ENCODE results near the gene TAF11.
A peak's percentile ranks its signal among the peaks of the same experiment; 100 is the strongest.
"Not testable (repeated sequence)": the region's sequence is repeated elsewhere in the genome, so short reads cannot be mapped to it uniquely, and the experiment has no call there.

TAF11 gene

GRCh38 chr6:34904990-34905613, 17.3 kb upstream of the TAF11 start:
- DNase-seq, result no peak

- DNase-seq, result no peak
Observed at GRCh38 chr6:34901930-34902329, 14.1 kb upstream of the TAF11 start.

- no peak for DNase-seq
Observed at GRCh38 chr6:34900321-34901031, 12.6 kb upstream of the TAF11 start.

GRCh38 chr6:34899748-34900147, 11.9 kb upstream of the TAF11 start:
- DNase-seq, result not testable (repeated sequence)

- no peak for DNase-seq
Observed at GRCh38 chr6:34897716-34898115, 9.9 kb upstream of the TAF11 start.

GRCh38 chr6:34897130-34897529, 9.3 kb upstream of the TAF11 start:
- no peak for DNase-seq

- DNase-seq, result no peak
Observed at GRCh38 chr6:34894693-34895092, 6.9 kb upstream of the TAF11 start.

GRCh38 chr6:34891296-34891695, 3.5 kb upstream of the TAF11 start:
- no peak for DNase-seq

- DNase-seq, result no peak
Observed at GRCh38 chr6:34890533-34890925, 2.7 kb upstream of the TAF11 start.

GRCh38 chr6:34888874-34889555, 1.2 kb upstream of the TAF11 start, which contains the start of gene ANKS1A:
Gene ANKS1A, plus strand, starts transcription at chr6:34889255. Its CDS starts 148 bp downstream, at chr6:34889403.
- peak; percentile 91 for DNase-seq

GRCh38 chr6:34888514-34888856, 643 bp upstream of the TAF11 start:
- DNase-seq, result no peak

- not testable (repeated sequence) for DNase-seq
Observed at GRCh38 chr6:34885837-34886236, 2.0 kb downstream of the TAF11 start.

- no peak for DNase-seq
Observed at GRCh38 chr6:34884996-34885395, 2.8 kb downstream of the TAF11 start.

GRCh38 chr6:34884073-34884472, 3.8 kb downstream of the TAF11 start:
- not testable (repeated sequence) for DNase-seq

GRCh38 chr6:34877869-34878485, 9.9 kb downstream of the TAF11 start:
- DNase-seq, result no peak

GRCh38 chr6:34877259-34877658, 10.6 kb downstream of the TAF11 start:
- DNase-seq, result no peak

- no peak for DNase-seq
Observed at GRCh38 chr6:34876472-34876871, 11.4 kb downstream of the TAF11 start.

GRCh38 chr6:34875292-34876213, 12.3 kb downstream of the TAF11 start:
- no peak for DNase-seq

- DNase-seq, result no peak
Observed at GRCh38 chr6:34872332-34872731, 15.5 kb downstream of the TAF11 start.

GRCh38 chr6:34871853-34872252, 16.0 kb downstream of the TAF11 start:
- no peak for DNase-seq

- DNase-seq, result no peak
Observed at GRCh38 chr6:34867484-34867883, 20.4 kb downstream of the TAF11 start.

GRCh38 chr6:34866509-34866908, 21.3 kb downstream of the TAF11 start:
- DNase-seq, result no peak

- DNase-seq, result no peak
Observed at GRCh38 chr6:34865107-34865506, 22.7 kb downstream of the TAF11 start.
